HepG2 (cell line): ENCODE measurements around the gene ZNF607. TPM values are rescaled to one million over a fixed set of nuclear protein-coding genes. Genes with fewer than 3 reads are reported as not detected.

Experiments used
- KMT2B ChIP-seq: IDR thresholded peaks from 2 replicates; pipeline ENCODE4 v1.6.1; 2016; ENCODE audit warnings: missing genetic modification reagents, missing compliant biosample characterization
- MTA1 ChIP-seq: sonication (generic); formaldehyde crosslinking; IDR thresholded peaks from 2 replicates; pipeline ENCODE4 v1.4.0; 2020; ENCODE audit warnings: missing genetic modification reagents, mild to moderate bottlenecking, borderline replicate concordance
- NCOA1 ChIP-seq: sonication (generic); formaldehyde crosslinking; IDR thresholded peaks from 2 replicates; pipeline ENCODE4 v1.9.0; 2021; ENCODE audit warnings: missing genetic modification reagents
- SRY ChIP-seq: sonication (generic); formaldehyde crosslinking; IDR thresholded peaks from 2 replicates; pipeline ENCODE4 v1.8.0; 2022; ENCODE audit warnings: mild to moderate bottlenecking, missing genetic modification reagents
- TBP ChIP-seq: sonication (generic); formaldehyde crosslinking; IDR thresholded peaks from 2 replicates; pipeline ENCODE4 v1.5.0; 2020; ENCODE audit warnings: missing genetic modification reagents
- ZNF317 ChIP-seq: sonication (generic); formaldehyde crosslinking; IDR thresholded peaks from 2 replicates; pipeline ENCODE4 v1.5.0; 2020; ENCODE audit warnings: mild to moderate bottlenecking, missing genetic modification reagents
- ZNF564 ChIP-seq: sonication (generic); formaldehyde crosslinking; IDR thresholded peaks from 2 replicates; pipeline ENCODE4 v1.8.1; 2023; ENCODE audit warnings: mild to moderate bottlenecking, missing genetic modification reagents
- ZNF772 ChIP-seq: sonication (generic); formaldehyde crosslinking; IDR thresholded peaks from 2 replicates; pipeline ENCODE4 v1.5.0; 2020; ENCODE audit warnings: mild to moderate bottlenecking, missing genetic modification reagents
- ZNF883 ChIP-seq: sonication (generic); formaldehyde crosslinking; IDR thresholded peaks from 2 replicates; pipeline ENCODE4 v1.5.1; 2020; ENCODE audit warnings: mild to moderate bottlenecking, missing genetic modification reagents; ENCODE audit errors: not compliant biosample characterization
- polyA plus RNA-seq, 8 experiments: library from polyadenylated mRNA; depleted of rRNA in 3 of 8; stranded (reverse) in 7 of 8; unstranded in 1 of 8; fragments of >200 nt; fragmentation: Illumina TruSeq in 4 of 8; extraction: Trizol in 4 of 8; gene quantifications; 2 replicates each; pipeline versions ENCODE4 v1.2.1 to v1.2.3, GENCODE V29; 2011 to 2016; ENCODE audit warnings: low read depth in 4 of 8, missing spikeins in 1 of 8, mixed read lengths in 1 of 8; ENCODE audit not compliant: insufficient read depth in 1 of 8
- total RNA-seq, 5 experiments: library from RNA; depleted of rRNA; stranded (reverse); fragments of >200 nt; fragmentation: Illumina TruSeq; extraction: Trizol; gene quantifications; 2 replicates each; pipeline ENCODE4 v1.2.3, GENCODE V29; 2016; ENCODE audit warnings: low read depth in 1 of 5
- TF ChIP-seq, protein P1 (sequence below), 2 experiments: sonication (generic) in 1 of 2; formaldehyde crosslinking in 1 of 2; IDR thresholded peaks; 2 replicates each; pipeline versions ENCODE4 v1.5.1 to v1.6.1; 2011 to 2020; ENCODE audit warnings: borderline replicate concordance in 1 of 2, low read depth in 1 of 2, low read length in 1 of 2, mild to moderate bottlenecking in 1 of 2, missing genetic modification reagents in 1 of 2, moderate library complexity in 1 of 2
- TF ChIP-seq, protein P2 (sequence below): sonication (generic); formaldehyde crosslinking; IDR thresholded peaks from 2 replicates; pipeline ENCODE4 v1.5.0; 2020; ENCODE audit warnings: missing genetic modification reagents, mild to moderate bottlenecking, borderline replicate concordance
- TF ChIP-seq, protein P3 (sequence below): sonication (generic); formaldehyde crosslinking; IDR thresholded peaks from 2 replicates; pipeline ENCODE4 v1.5.0; 2020; ENCODE audit warnings: missing genetic modification reagents
- TF ChIP-seq, protein P4 (sequence below): IDR thresholded peaks from 2 replicates; pipeline ENCODE4 v1.6.1; 2016
- TF ChIP-seq, protein P5 (sequence below), 2 experiments: sonication (generic) in 1 of 2; formaldehyde crosslinking in 1 of 2; IDR thresholded peaks; 2 replicates each; pipeline versions ENCODE4 v1.4.0 to v1.6.1; 2018 to 2020; ENCODE audit warnings: missing genetic modification reagents in 2 of 2, borderline replicate concordance in 1 of 2, low read depth in 1 of 2, mild to moderate bottlenecking in 1 of 2, missing biosample characterization in 1 of 2
- TF ChIP-seq, protein P6 (sequence below): sonication (generic); formaldehyde crosslinking; IDR thresholded peaks from 2 replicates; pipeline ENCODE4 v1.4.0; 2020; ENCODE audit warnings: missing genetic modification reagents

Gene ZNF607
- total and polyA plus RNA-seq, 2 of the 13 experiments (the other 11 are each of a cell fraction or from before 2014, with no cell fraction given), result 3.8 to 8.3 TPM

DNA sequence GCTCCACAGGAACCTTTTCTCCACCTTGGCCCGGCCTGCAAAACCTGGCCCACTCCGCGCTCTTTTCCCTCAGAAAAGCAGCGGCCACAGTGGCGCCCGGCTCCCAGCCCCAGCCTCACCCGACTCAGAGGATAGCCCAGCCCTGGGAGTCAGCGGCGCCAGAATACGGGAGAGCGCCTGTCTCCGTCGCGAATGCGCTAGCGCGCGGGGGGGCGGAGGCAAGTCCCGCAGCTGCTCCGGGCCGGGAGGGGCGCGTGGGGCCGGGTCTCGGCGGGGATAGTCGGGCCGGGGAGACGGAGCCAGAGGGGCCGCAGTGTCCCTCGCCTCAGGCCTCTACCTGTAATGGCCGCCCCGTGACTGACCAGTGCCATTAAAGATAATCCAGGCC, 64.3 kb downstream of the ZNF607 start, which contains the start of gene ZFP30 (continued):
- TF ChIP-seq, protein P1, sequence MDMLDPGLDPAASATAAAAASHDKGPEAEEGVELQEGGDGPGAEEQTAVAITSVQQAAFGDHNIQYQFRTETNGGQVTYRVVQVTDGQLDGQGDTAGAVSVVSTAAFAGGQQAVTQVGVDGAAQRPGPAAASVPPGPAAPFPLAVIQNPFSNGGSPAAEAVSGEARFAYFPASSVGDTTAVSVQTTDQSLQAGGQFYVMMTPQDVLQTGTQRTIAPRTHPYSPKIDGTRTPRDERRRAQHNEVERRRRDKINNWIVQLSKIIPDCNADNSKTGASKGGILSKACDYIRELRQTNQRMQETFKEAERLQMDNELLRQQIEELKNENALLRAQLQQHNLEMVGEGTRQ (IDR thresholded peaks at IDR 0.05; ENCODE audit: low read depth, low read length), result no peak
- TF ChIP-seq, protein P1 (CRISPR knock-in tag; IDR thresholded peaks at IDR 0.05; ENCODE audit: borderline replicate concordance), result no peak
- TF ChIP-seq KMT2B (peak; percentile 54), ZNF564 (CRISPR knock-in tag) (0 out of 2 replicates have a peak, but pooled peaks have one; percentile 73), ZNF317 (CRISPR knock-in tag) (peak; percentile 12; the same call in 1 of the 2 replicates), SRY (CRISPR knock-in tag) (no peak; the same call in 1 of the 2 replicates), NCOA1 (peak; percentile 80; the same call in 1 of the 2 replicates), ZNF772 (CRISPR knock-in tag) (no peak; the same call in 1 of the 2 replicates), ZNF883 (peak; percentile 81), TBP (no peak), MTA1 (CRISPR knock-in tag) (no peak; the same call in 1 of the 2 replicates)
- TF ChIP-seq, protein P2, sequence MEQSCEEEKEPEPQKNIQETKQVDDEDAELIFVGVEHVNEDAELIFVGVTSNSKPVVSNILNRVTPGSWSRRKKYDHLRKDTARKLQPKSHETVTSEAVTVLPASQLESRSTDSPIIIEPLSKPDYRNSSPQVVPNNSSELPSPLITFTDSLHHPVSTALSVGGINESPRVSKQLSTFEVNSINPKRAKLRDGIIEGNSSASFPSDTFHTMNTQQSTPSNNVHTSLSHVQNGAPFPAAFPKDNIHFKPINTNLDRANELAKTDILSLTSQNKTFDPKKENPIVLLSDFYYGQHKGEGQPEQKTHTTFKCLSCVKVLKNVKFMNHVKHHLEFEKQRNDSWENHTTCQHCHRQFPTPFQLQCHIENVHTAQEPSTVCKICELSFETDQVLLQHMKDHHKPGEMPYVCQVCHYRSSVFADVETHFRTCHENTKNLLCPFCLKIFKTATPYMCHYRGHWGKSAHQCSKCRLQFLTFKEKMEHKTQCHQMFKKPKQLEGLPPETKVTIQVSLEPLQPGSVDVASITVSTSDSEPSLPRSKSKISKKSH (CRISPR knock-in tag), result no peak
- TF ChIP-seq, protein P3, sequence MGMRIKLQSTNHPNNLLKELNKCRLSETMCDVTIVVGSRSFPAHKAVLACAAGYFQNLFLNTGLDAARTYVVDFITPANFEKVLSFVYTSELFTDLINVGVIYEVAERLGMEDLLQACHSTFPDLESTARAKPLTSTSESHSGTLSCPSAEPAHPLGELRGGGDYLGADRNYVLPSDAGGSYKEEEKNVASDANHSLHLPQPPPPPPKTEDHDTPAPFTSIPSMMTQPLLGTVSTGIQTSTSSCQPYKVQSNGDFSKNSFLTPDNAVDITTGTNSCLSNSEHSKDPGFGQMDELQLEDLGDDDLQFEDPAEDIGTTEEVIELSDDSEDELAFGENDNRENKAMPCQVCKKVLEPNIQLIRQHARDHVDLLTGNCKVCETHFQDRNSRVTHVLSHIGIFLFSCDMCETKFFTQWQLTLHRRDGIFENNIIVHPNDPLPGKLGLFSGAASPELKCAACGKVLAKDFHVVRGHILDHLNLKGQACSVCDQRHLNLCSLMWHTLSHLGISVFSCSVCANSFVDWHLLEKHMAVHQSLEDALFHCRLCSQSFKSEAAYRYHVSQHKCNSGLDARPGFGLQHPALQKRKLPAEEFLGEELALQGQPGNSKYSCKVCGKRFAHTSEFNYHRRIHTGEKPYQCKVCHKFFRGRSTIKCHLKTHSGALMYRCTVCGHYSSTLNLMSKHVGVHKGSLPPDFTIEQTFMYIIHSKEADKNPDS (CRISPR knock-in tag), result 0 out of 2 replicates have a peak, but pooled peaks have one; percentile 54
- TF ChIP-seq, protein P4, sequence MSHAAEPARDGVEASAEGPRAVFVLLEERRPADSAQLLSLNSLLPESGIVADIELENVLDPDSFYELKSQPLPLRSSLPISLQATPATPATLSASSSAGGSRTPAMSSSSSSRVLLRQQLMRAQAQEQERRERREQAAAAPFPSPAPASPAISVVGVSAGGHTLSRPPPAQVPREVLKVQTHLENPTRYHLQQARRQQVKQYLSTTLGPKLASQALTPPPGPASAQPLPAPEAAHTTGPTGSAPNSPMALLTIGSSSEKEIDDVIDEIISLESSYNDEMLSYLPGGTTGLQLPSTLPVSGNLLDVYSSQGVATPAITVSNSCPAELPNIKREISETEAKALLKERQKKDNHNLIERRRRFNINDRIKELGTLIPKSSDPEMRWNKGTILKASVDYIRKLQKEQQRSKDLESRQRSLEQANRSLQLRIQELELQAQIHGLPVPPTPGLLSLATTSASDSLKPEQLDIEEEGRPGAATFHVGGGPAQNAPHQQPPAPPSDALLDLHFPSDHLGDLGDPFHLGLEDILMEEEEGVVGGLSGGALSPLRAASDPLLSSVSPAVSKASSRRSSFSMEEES (CRISPR knock-in tag), result 0 out of 2 replicates have a peak, but pooled peaks have one; percentile 14
- TF ChIP-seq, protein P5, sequence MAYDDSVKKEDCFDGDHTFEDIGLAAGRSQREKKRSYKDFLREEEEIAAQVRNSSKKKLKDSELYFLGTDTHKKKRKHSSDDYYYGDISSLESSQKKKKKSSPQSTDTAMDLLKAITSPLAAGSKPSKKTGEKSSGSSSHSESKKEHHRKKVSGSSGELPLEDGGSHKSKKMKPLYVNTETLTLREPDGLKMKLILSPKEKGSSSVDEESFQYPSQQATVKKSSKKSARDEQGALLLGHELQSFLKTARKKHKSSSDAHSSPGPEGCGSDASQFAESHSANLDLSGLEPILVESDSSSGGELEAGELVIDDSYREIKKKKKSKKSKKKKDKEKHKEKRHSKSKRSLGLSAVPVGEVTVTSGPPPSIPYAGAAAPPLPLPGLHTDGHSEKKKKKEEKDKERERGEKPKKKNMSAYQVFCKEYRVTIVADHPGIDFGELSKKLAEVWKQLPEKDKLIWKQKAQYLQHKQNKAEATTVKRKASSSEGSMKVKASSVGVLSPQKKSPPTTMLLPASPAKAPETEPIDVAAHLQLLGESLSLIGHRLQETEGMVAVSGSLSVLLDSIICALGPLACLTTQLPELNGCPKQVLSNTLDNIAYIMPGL (CRISPR knock-in tag; IDR thresholded peaks at IDR 0.05; ENCODE audit: borderline replicate concordance in 1 of 2, low read depth in 1 of 2), result peak; percentile 7 to 23; a peak in 2 of 4 replicates
- TF ChIP-seq, protein P6, sequence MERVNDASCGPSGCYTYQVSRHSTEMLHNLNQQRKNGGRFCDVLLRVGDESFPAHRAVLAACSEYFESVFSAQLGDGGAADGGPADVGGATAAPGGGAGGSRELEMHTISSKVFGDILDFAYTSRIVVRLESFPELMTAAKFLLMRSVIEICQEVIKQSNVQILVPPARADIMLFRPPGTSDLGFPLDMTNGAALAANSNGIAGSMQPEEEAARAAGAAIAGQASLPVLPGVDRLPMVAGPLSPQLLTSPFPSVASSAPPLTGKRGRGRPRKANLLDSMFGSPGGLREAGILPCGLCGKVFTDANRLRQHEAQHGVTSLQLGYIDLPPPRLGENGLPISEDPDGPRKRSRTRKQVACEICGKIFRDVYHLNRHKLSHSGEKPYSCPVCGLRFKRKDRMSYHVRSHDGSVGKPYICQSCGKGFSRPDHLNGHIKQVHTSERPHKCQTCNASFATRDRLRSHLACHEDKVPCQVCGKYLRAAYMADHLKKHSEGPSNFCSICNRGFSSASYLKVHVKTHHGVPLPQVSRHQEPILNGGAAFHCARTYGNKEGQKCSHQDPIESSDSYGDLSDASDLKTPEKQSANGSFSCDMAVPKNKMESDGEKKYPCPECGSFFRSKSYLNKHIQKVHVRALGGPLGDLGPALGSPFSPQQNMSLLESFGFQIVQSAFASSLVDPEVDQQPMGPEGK (CRISPR knock-in tag), result peak; percentile 98
